Mesendoderm (in vitro differentiated cells): ENCODE data around the gene TMEM185A.
"Not testable (repeated sequence)": the region's sequence is repeated elsewhere in the genome, so short reads cannot be mapped to it uniquely, and the experiment has no call there.

ENCODE experiments used
- DNase-seq: peaks from one replicate; pipeline ENCODE4 v3.0.0; 2013
- H2AK5ac ChIP-seq: 2 replicates; pipeline ENCODE4 v1.6.1; 2013; ENCODE audit warnings: low read length, inconsistent platforms
- H2BK120ac ChIP-seq: 2 replicates; pipeline ENCODE4 v1.6.1; 2013; ENCODE audit warnings: low read depth, mild to moderate bottlenecking, low read length, moderate library complexity, mixed read lengths
- H2BK15ac ChIP-seq: replicated peaks from 2 replicates; pipeline ENCODE4 v1.6.1; 2013; ENCODE audit warnings: low read depth, mild to moderate bottlenecking, moderate library complexity
- H2BK5ac ChIP-seq: 2 replicates; pipeline ENCODE4 v1.6.1; 2013; ENCODE audit warnings: low read length, inconsistent platforms
- H3K18ac ChIP-seq: 2 replicates; pipeline ENCODE4 v1.6.1; 2013; ENCODE audit warnings: mild to moderate bottlenecking, low read length, mixed read lengths
- H3K23ac ChIP-seq: one replicate; pipeline ENCODE4 v1.6.1; 2013; ENCODE audit warnings: low read length
- H3K27ac ChIP-seq: 2 replicates; pipeline ENCODE4 v1.5.1; 2013; ENCODE audit warnings: low read depth, mild to moderate bottlenecking, inconsistent platforms, low read length, moderate library complexity
- H3K27me3 ChIP-seq: 2 replicates; pipeline ENCODE4 v1.6.1; 2013; ENCODE audit warnings: low read length, control low read depth, mild to moderate bottlenecking, inconsistent platforms; ENCODE audit not compliant: insufficient read depth, poor library complexity
- H3K36me3 ChIP-seq: 2 replicates; pipeline ENCODE4 v1.6.1; 2013; ENCODE audit warnings: low read length, inconsistent platforms; ENCODE audit not compliant: control insufficient read depth, insufficient read depth
- H3K4ac ChIP-seq: one replicate; pipeline ENCODE4 v1.6.1; 2013; ENCODE audit warnings: low read depth, mild to moderate bottlenecking, low read length, moderate library complexity
- H3K4me1 ChIP-seq: 2 replicates; pipeline ENCODE4 v1.6.1; 2013; ENCODE audit warnings: low read depth, low read length, inconsistent platforms; ENCODE audit not compliant: control insufficient read depth
- H3K4me2 ChIP-seq: 2 replicates; pipeline ENCODE4 v1.6.1; 2013; ENCODE audit warnings: low read length
- H3K4me3 ChIP-seq: 2 replicates; pipeline ENCODE4 v1.5.1; 2013; ENCODE audit warnings: mild to moderate bottlenecking, low read length
- H3K56ac ChIP-seq: one replicate; pipeline ENCODE4 v1.6.1; 2013; ENCODE audit warnings: low read length
- H3K79me1 ChIP-seq: 2 replicates; pipeline ENCODE4 v1.6.1; 2013; ENCODE audit warnings: low read length, inconsistent platforms
- H3K79me2 ChIP-seq: 2 replicates; pipeline ENCODE4 v1.6.1; 2013; ENCODE audit warnings: mild to moderate bottlenecking, low read length; ENCODE audit not compliant: control insufficient read depth, insufficient read depth
- H3K9ac ChIP-seq: 2 replicates; pipeline ENCODE4 v1.6.1; 2013; ENCODE audit warnings: low read length, inconsistent platforms
- H4K5ac ChIP-seq: one replicate; pipeline ENCODE4 v1.6.1; 2013; ENCODE audit warnings: low read length
- H4K8ac ChIP-seq: one replicate; pipeline ENCODE4 v1.6.1; 2013; ENCODE audit warnings: low read depth, mild to moderate bottlenecking, control low read depth, low read length, moderate library complexity
- WGBS: extraction: QIAGEN DNeasy Blood & Tissue Kit; methylation state at CpG from one replicate; pipeline ENCODE4 v1.1.7; 2013; ENCODE audit warnings: low lambda C conversion rate, missing lambda C conversion rate; ENCODE audit not compliant: insufficient coverage; ENCODE audit errors: extremely low coverage; 5-methylcytosine and 5-hydroxymethylcytosine counted together

The TMEM185A gene

DNA sequence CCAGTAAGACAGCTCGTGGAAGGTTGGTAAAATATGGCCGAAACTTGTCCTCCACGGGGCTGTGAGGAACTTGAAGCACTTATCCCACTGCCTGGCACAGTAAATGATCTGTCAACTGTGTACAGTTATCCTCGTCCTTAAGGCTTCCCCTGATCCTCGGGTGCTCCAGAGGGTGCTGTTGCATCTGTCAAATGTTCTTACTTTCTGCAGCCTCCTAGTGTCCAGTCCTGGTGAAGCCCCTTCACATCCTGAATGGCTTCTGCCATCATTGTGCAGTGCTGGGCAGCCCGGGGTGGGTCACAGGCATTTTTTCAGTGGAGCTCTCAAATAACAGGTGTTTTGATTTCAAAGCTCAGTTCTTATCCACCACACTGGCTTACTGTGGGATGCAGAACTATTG is 29.0 kb upstream of the TMEM185A start:
- not testable (repeated sequence) for H3K4ac ChIP-seq, H4K5ac ChIP-seq, H3K79me2 ChIP-seq, H2BK5ac ChIP-seq, H4K8ac ChIP-seq, H3K23ac ChIP-seq, H3K4me2 ChIP-seq, H2AK5ac ChIP-seq, H2BK120ac ChIP-seq, H3K4me1 ChIP-seq, H3K18ac ChIP-seq, H3K36me3 ChIP-seq, H3K79me1 ChIP-seq, H3K4me3 ChIP-seq, H3K9ac ChIP-seq, H3K27ac ChIP-seq, DNase-seq, H3K56ac ChIP-seq, H3K27me3 ChIP-seq, H2BK15ac ChIP-seq
- no CpG with 5 or more reads among the region's 6 CpGs for WGBS

GRCh38 chrX:149656260-149656884 is 24.8 kb upstream of the TMEM185A start:
- not testable (repeated sequence) for H3K79me2 ChIP-seq, H2AK5ac ChIP-seq, H3K4me3 ChIP-seq, H3K36me3 ChIP-seq, H3K9ac ChIP-seq, H3K27ac ChIP-seq, DNase-seq, H3K18ac ChIP-seq, H4K8ac ChIP-seq, H2BK15ac ChIP-seq, H3K23ac ChIP-seq, H4K5ac ChIP-seq, H2BK120ac ChIP-seq, H3K27me3 ChIP-seq, H3K79me1 ChIP-seq, H3K4ac ChIP-seq, H3K56ac ChIP-seq, H2BK5ac ChIP-seq, H3K4me1 ChIP-seq, H3K4me2 ChIP-seq
- WGBS: no CpG with 5 or more reads among the region's 5 CpGs

- WGBS: no CpG with 5 or more reads among the region's 16 CpGs
- H3K4me2 ChIP-seq: no peak overlapping the region
- no peak overlapping the region for H2BK15ac ChIP-seq
These were observed 20.8 kb upstream of the TMEM185A start for GRCh38 chrX:149652232-149652981.

DNA sequence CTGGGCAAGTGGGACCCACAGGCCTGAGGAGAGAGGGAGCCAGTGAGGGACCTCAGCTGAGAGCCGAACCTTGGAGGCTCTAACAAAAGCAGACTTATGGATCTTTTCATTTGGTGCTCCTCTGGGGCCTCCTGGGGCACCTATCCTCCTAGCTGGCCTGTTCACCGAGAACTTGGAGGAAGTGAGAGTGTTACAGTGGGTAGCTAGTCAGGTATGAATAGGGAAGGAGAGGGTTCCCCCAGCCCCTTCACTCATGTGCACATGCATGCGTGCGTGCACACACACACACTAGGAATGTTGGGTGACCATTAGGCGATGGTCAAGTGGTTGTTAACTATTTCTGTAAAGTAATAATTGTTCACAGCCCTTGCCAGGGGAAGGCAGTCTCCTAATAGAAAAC is 18.6 kb upstream of the TMEM185A start:
- H3K27ac ChIP-seq: no peak overlapping the region
- H2AK5ac ChIP-seq: no peak overlapping the region
- no peak overlapping the region for H2BK15ac ChIP-seq
- no peak overlapping the region for H2BK120ac ChIP-seq
- no peak overlapping the region for H3K9ac ChIP-seq
- no peak for DNase-seq
- no peaks in the 10 kb centered on the region for H3K79me1 ChIP-seq
- no peaks in the 10 kb centered on the region for H3K79me2 ChIP-seq
- H3K36me3 ChIP-seq: no peaks in the 10 kb centered on the region
- H3K56ac ChIP-seq: no peak overlapping the region
- H3K4me1 ChIP-seq: no peaks in the 10 kb centered on the region
- H3K27me3 ChIP-seq: no peaks in the 10 kb centered on the region
- H3K18ac ChIP-seq: no peak overlapping the region
- H4K5ac ChIP-seq: no peak overlapping the region
- H3K4ac ChIP-seq: no peak overlapping the region
- WGBS: no CpG with 5 or more reads among the region's 5 CpGs
- no peak overlapping the region for H3K4me3 ChIP-seq
- no peak overlapping the region for H2BK5ac ChIP-seq
- H3K23ac ChIP-seq: no peak overlapping the region
- H3K4me2 ChIP-seq: no peak overlapping the region
- H4K8ac ChIP-seq: no peak overlapping the region

More at GRCh38 chrX:149652232-149652981, 20.8 kb upstream of the TMEM185A start:
- no peak overlapping the region for H3K18ac ChIP-seq
- no peaks in the 10 kb centered on the region for H3K79me2 ChIP-seq
- H3K23ac ChIP-seq: no peak overlapping the region
- H3K9ac ChIP-seq: no peak overlapping the region
- no peak overlapping the region for H2AK5ac ChIP-seq
- DNase-seq: no peak
- H3K4me1 ChIP-seq: no peaks in the 10 kb centered on the region
- no peaks in the 10 kb centered on the region for H3K36me3 ChIP-seq
- H3K27me3 ChIP-seq: no peaks in the 10 kb centered on the region
- no peak overlapping the region for H3K56ac ChIP-seq
- H2BK120ac ChIP-seq: no peak overlapping the region
- no peak overlapping the region for H3K4ac ChIP-seq
- no peaks in the 10 kb centered on the region for H3K79me1 ChIP-seq
- no peak overlapping the region for H4K5ac ChIP-seq
- no peak overlapping the region for H3K4me3 ChIP-seq
- H3K27ac ChIP-seq: no peak overlapping the region
- H2BK5ac ChIP-seq: no peak overlapping the region
- no peak overlapping the region for H4K8ac ChIP-seq

DNA sequence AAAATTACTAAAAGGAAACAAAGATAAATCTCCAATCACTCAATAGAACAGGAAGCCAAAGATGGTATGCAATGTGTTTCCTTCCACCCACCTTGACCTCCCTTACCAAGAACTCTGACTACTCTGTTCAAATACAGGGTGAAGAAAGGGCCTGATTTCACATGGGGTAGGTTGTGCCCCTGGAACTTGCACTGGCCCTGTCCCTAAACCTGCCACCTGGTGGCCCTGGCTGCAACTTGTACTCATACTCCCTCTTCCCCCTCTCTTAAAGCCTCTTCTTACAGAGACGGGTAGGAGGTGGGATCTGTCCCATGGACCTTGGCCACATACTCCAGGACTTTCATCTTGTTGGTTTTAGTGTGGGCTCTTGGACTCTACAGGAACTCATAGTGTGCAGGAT is 17.3 kb upstream of the TMEM185A start:
- H2BK120ac ChIP-seq: no peak overlapping the region
- no peak for DNase-seq
- no CpG with 5 or more reads among the region's 1 CpG for WGBS

More for the DNA sequence above, 17.3 kb upstream of the TMEM185A start:
- no peaks in the 10 kb centered on the region for H3K79me1 ChIP-seq
- no peak overlapping the region for H3K9ac ChIP-seq
- no peak overlapping the region for H3K23ac ChIP-seq
- H3K27ac ChIP-seq: no peak overlapping the region
- H4K5ac ChIP-seq: no peak overlapping the region
- H3K56ac ChIP-seq: no peak overlapping the region
- no peak overlapping the region for H4K8ac ChIP-seq
- H3K4ac ChIP-seq: no peak overlapping the region
- H3K27me3 ChIP-seq: no peaks in the 10 kb centered on the region
- no peaks in the 10 kb centered on the region for H3K36me3 ChIP-seq
- no peak overlapping the region for H2AK5ac ChIP-seq
- no peak overlapping the region for H3K18ac ChIP-seq
- H2BK15ac ChIP-seq: no peak overlapping the region
- no peak overlapping the region for H3K4me3 ChIP-seq
- H2BK5ac ChIP-seq: no peak overlapping the region
- H3K4me1 ChIP-seq: no peaks in the 10 kb centered on the region
- no peak overlapping the region for H3K4me2 ChIP-seq
- H3K79me2 ChIP-seq: no peaks in the 10 kb centered on the region
